ENCODE measurements around the gene FBXO4. TPM values are rescaled to one million over a fixed set of nuclear protein-coding genes. Genes with fewer than 3 reads are reported as not detected.
"Not testable (repeated sequence)": the region's sequence is repeated elsewhere in the genome, so short reads cannot be mapped to it uniquely, and the experiment has no call there.

The FBXO4 gene
- total and polyA plus RNA-seq, 2 experiments from 2014 or later: 0.63 to 0.74 TPM

DNA sequence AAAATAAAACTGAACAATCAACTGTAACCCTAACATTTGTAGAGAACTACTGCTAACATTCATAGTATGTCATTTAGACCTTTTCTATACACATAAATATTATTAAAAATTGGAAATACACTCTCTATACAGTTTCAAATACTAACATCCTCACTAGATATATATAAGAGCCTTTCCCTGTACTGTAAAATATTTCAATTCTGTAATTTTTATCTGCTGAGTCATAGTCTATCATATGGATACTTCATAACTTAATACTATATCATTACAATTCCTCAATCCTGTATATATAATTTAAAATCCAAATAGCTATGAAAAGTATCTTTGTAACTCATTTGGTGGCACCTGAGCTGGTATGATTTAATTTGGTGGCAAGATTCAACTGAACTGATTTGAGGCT is 55.8 kb downstream of the FBXO4 start (continued):
- TF ChIP-seq REST (IDR thresholded peaks at IDR 0.05; ENCODE audit: unreplicated experiment) (no peak), EZH2 (IDR thresholded peaks at IDR 0.05; ENCODE audit: low read depth, unreplicated experiment) (no peak)

DNA sequence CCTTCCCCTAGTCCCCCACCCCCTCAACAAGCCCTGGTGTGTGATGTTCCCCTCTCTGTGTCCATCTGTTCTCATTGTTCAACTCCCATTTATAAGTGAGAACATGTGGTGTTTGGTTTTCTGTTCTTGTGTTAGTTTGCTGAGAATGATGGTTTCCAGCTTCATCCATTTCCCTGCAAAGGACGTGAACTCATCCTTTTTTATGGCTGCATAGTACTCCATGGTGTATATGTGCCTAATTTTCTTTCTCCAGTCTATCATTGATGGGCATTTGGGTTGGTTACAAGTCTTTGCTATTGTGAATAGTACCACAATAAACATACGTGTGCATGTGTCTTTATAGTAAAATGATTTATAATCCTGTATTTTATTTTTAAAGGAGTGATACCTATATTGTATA is 57.8 kb downstream of the FBXO4 start:
- not testable (repeated sequence) for H3K4me3 Mint-ChIP-seq; H3K4me1 Mint-ChIP-seq; H3F3A ChIP-seq (replicated peaks; ENCODE audit: low read depth); H4K20me1 ChIP-seq (replicated peaks; ENCODE audit: insufficient read depth); H3K79me2 ChIP-seq (replicated peaks; ENCODE audit: insufficient read depth); H3K27me3 Mint-ChIP-seq (ENCODE audit: insufficient read depth, low read depth, poor library complexity); DNase-seq (ENCODE audit: low spot score); H3K36me3 Mint-ChIP-seq (ENCODE audit: low read depth); H3K4me1 ChIP-seq (ENCODE audit: insufficient read depth); H2AFZ ChIP-seq; H3K27me3 ChIP-seq (ENCODE audit: insufficient read depth); ATAC-seq; H3K9me3 Mint-ChIP-seq; H3K36me3 ChIP-seq (ENCODE audit: insufficient read depth); H3K4me3 ChIP-seq; H3K9me2 ChIP-seq (ENCODE audit: insufficient read depth); H3K4me2 ChIP-seq; H3K27ac Mint-ChIP-seq; H3K27ac ChIP-seq (ENCODE audit: low read depth)

GRCh38 chr5:41983284-41983683 is 58.2 kb downstream of the FBXO4 start:
- Histone ChIP-seq H2AFZ (no peak overlapping the region), H3K4me2 (no peak overlapping the region), H3K4me3 (no peak overlapping the region), H3K9me2 (ENCODE audit: insufficient read depth) (no peaks in the 10 kb centered on the region), H3K27ac (ENCODE audit: low read depth) (no peak overlapping the region), H3K79me2 (replicated peaks; ENCODE audit: insufficient read depth) (no peaks in the 10 kb centered on the region), H4K20me1 (replicated peaks; ENCODE audit: insufficient read depth) (no peaks in the 10 kb centered on the region), H3K4me1 (ENCODE audit: insufficient read depth) (no peaks in the 10 kb centered on the region), H3F3A (replicated peaks; ENCODE audit: low read depth) (no peaks in the 10 kb centered on the region), H3K36me3 (ENCODE audit: insufficient read depth) (no peaks in the 10 kb centered on the region), H3K27me3 (ENCODE audit: insufficient read depth) (no peaks in the 10 kb centered on the region)
- DNase-seq (ENCODE audit: low spot score): no peak
- ATAC-seq: no peak
- Mint-ChIP-seq H3K27ac (no peak overlapping the region), H3K36me3 (ENCODE audit: low read depth) (no peaks in the 10 kb centered on the region), H3K4me1 (no peaks in the 10 kb centered on the region), H3K4me3 (no peak overlapping the region), H3K9me3 (peaks cover 8% of the 10 kb centered on the region; the same call in 2 of the 3 replicates), H3K27me3 (ENCODE audit: insufficient read depth, low read depth, poor library complexity) (no peaks in the 10 kb centered on the region)
- no peak for TF ChIP-seq NANOG (IDR thresholded peaks at IDR 0.05; ENCODE audit: borderline replicate concordance)
- no peak for TF ChIP-seq STAT1 (IDR thresholded peaks at IDR 0.05; ENCODE audit: unreplicated experiment)
- no peak for TF ChIP-seq REST (IDR thresholded peaks at IDR 0.05; ENCODE audit: unreplicated experiment)

Measured in GM23338 (cell line).